ENCODE data around the gene CPNE9. TPM values are rescaled to one million over a fixed set of nuclear protein-coding genes. Genes with fewer than 3 reads are reported as not detected.
A peak's percentile ranks its signal among the peaks of the same experiment; 100 is the strongest.

Gene CPNE9
- total RNA-seq, 1 donor from 2014 or later = not detected

DNA sequence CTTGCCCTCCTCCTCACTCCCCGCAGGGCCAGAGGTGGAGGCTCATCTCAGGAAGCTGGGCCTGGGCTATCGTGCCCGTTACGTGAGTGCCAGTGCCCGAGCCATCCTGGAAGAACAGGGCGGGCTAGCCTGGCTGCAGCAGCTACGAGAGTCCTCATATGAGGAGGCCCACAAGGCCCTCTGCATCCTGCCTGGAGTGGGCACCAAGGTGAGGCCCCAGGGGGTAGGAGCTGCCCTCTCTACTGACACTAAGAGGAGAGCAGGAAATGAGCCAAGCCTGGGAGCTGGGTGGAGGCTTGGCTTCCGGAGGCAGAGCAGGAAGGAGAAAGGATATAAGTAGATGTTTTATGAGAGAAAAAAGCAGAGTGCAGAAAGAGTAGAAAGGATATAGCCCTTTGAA, 51.0 kb downstream of the CPNE9 start:
- Mint-ChIP-seq H3K27ac (ENCODE audit: unreplicated experiment) (peak overlapping the region; percentile 61), H3K27me3 (ENCODE audit: unreplicated experiment) (no peaks in the 10 kb centered on the region), H3K36me3 (ENCODE audit: unreplicated experiment) (peaks cover 20% of the 10 kb centered on the region), H3K4me3 (ENCODE audit: unreplicated experiment) (no peak overlapping the region), H3K4me1 (ENCODE audit: unreplicated experiment) (peaks cover 28% of the 10 kb centered on the region), H3K9me3 (ENCODE audit: unreplicated experiment) (no peaks in the 10 kb centered on the region)
- DNase-seq (ENCODE audit: extremely low spot score, unreplicated experiment) = no peak
- TF ChIP-seq, protein P1, sequence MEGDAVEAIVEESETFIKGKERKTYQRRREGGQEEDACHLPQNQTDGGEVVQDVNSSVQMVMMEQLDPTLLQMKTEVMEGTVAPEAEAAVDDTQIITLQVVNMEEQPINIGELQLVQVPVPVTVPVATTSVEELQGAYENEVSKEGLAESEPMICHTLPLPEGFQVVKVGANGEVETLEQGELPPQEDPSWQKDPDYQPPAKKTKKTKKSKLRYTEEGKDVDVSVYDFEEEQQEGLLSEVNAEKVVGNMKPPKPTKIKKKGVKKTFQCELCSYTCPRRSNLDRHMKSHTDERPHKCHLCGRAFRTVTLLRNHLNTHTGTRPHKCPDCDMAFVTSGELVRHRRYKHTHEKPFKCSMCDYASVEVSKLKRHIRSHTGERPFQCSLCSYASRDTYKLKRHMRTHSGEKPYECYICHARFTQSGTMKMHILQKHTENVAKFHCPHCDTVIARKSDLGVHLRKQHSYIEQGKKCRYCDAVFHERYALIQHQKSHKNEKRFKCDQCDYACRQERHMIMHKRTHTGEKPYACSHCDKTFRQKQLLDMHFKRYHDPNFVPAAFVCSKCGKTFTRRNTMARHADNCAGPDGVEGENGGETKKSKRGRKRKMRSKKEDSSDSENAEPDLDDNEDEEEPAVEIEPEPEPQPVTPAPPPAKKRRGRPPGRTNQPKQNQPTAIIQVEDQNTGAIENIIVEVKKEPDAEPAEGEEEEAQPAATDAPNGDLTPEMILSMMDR (IDR thresholded peaks at IDR 0.05) = no peak

DNA sequence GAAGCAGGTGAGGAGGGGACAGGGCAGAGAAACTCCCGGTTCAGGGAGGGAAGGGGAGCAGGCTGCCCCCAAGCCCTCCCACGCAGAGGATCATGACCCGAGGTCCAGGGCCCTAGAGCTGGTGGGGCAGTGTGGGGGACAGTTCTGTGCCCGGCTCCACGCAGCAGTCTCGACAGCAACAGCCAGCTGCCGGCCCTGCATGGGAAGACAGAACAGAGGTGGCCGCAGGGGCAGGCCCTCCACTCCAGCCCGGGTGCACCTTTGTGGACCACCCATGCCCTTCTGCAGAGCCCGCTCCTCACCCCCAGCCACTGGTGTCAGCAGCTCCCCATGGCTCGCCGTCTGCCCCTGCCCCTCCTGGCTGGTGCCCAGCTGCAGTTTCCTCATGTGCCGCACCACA, 53.8 kb downstream of the CPNE9 start:
- no peak for DNase-seq (ENCODE audit: extremely low spot score, unreplicated experiment)
- no peak overlapping the region for H3K27ac Mint-ChIP-seq (ENCODE audit: unreplicated experiment)
- no peaks in the 10 kb centered on the region for H3K9me3 Mint-ChIP-seq (ENCODE audit: unreplicated experiment)
- peaks cover 9% of the 10 kb centered on the region for H3K4me1 Mint-ChIP-seq (ENCODE audit: unreplicated experiment)
- no peaks in the 10 kb centered on the region for H3K27me3 Mint-ChIP-seq (ENCODE audit: unreplicated experiment)
- TF ChIP-seq, protein P1 (IDR thresholded peaks at IDR 0.05) = no peak
- H3K4me3 Mint-ChIP-seq (ENCODE audit: unreplicated experiment) = no peak overlapping the region
- H3K36me3 Mint-ChIP-seq (ENCODE audit: unreplicated experiment) = peaks cover 23% of the 10 kb centered on the region

DNA sequence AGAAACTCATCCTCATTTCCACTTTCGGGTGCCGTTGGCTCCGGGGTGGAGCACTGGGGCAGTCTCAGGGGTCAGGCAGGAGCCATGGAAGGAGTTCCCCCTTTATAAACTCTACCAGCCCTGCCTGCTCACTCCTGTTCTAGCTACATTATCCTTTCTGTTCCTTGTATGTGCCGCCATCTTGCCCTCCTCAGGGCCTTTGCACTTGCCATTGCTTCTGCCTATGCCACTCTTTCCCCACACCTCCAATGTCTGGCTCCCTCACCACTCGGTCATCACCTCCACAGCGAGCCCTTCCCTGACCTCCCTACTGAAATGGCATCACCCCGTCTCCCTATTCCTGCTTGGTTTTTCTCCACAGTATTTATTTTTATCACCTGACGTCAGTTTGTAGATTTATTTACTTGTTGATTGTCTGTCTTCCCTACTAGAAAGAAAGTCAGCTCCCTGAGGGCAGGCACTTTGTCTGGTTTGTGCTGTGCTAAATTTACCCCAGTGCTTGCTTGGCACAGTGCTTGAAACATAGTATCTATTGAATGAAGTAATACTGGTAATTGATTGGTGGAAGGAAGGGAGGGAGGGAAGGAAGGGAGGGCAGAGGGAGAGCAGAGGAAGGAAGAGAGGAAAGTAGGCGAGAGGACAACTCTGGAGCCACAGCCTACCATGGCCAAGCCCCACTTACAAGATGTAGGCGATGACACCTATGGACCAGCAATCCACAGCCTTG, 57.3 kb downstream of the CPNE9 start:
- H3K36me3 Mint-ChIP-seq (ENCODE audit: unreplicated experiment) = peaks cover 19% of the 10 kb centered on the region
- TF ChIP-seq, protein P1 (IDR thresholded peaks at IDR 0.05) = no peak
- H3K27me3 Mint-ChIP-seq (ENCODE audit: unreplicated experiment) = no peaks in the 10 kb centered on the region
- H3K27ac Mint-ChIP-seq (ENCODE audit: unreplicated experiment) = no peak overlapping the region
- no peaks in the 10 kb centered on the region for H3K9me3 Mint-ChIP-seq (ENCODE audit: unreplicated experiment)
- DNase-seq (ENCODE audit: extremely low spot score, unreplicated experiment) = no peak
- H3K4me3 Mint-ChIP-seq (ENCODE audit: unreplicated experiment) = no peak overlapping the region
- no peaks in the 10 kb centered on the region for H3K4me1 Mint-ChIP-seq (ENCODE audit: unreplicated experiment)

DNA sequence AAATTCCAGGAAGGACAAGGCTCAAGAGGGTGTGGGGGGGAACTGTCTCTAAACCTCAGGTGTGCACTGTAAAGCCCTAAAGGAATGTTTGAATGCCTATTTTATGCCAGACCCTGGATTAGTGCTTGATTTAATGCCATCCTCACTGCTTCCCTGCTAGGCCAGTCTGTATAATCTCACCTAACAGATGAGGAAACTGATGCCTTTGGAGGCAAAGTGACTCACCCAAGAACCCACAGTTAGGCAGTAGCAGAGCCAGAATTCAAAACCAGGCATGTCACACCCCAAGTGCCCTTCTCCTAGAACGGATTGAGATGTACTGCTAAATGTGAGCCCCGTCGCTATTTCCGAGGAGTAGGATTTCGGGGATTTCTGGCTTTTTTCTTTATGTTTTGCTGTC, 58.3 kb downstream of the CPNE9 start:
- DNase-seq (ENCODE audit: extremely low spot score, unreplicated experiment) = no peak

DNA sequence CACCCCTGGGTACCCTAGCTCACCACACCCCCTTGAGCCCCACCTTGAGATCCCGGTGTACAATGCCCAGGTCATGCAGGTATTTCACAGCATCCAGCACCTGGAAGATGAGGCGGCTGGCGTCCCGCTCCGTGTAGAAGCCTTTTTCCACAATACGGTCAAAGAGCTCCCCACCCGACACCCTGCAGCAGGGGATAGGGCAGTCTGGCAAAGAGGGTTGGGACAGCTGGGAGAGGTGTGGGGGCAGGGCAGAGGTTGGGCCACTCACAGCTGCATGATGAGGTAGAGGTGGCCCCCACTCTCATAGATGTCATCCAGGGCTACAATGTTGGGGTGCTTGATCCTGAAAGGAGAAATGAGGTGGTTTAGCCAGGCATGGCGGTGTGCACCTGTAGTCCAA, 59.2 kb downstream of the CPNE9 start:
- DNase-seq (ENCODE audit: extremely low spot score, unreplicated experiment) = no peak
- TF ChIP-seq, protein P1 (IDR thresholded peaks at IDR 0.05) = no peak
- H3K27me3 Mint-ChIP-seq (ENCODE audit: unreplicated experiment) = no peaks in the 10 kb centered on the region
- H3K9me3 Mint-ChIP-seq (ENCODE audit: unreplicated experiment) = no peaks in the 10 kb centered on the region
- H3K27ac Mint-ChIP-seq (ENCODE audit: unreplicated experiment) = no peak overlapping the region
- peaks cover 9% of the 10 kb centered on the region for H3K4me1 Mint-ChIP-seq (ENCODE audit: unreplicated experiment)
- H3K36me3 Mint-ChIP-seq (ENCODE audit: unreplicated experiment) = peaks cover 13% of the 10 kb centered on the region
- no peak overlapping the region for H3K4me3 Mint-ChIP-seq (ENCODE audit: unreplicated experiment)

More for the DNA sequence above, 58.3 kb downstream of the CPNE9 start:
- Mint-ChIP-seq H3K4me3 (ENCODE audit: unreplicated experiment) (no peak overlapping the region), H3K27ac (ENCODE audit: unreplicated experiment) (no peak overlapping the region), H3K36me3 (ENCODE audit: unreplicated experiment) (peaks cover 13% of the 10 kb centered on the region), H3K9me3 (ENCODE audit: unreplicated experiment) (no peaks in the 10 kb centered on the region), H3K4me1 (ENCODE audit: unreplicated experiment) (peaks cover 2% of the 10 kb centered on the region), H3K27me3 (ENCODE audit: unreplicated experiment) (no peaks in the 10 kb centered on the region)
- TF ChIP-seq, protein P1 (IDR thresholded peaks at IDR 0.05) = no peak

Measured in osteocyte (in vitro differentiated cells).